ENCODE measurements around the gene CCL21.
"Not testable (repeated sequence)": the region's sequence is repeated elsewhere in the genome, so short reads cannot be mapped to it uniquely, and the experiment has no call there.

Gene CCL21

DNA sequence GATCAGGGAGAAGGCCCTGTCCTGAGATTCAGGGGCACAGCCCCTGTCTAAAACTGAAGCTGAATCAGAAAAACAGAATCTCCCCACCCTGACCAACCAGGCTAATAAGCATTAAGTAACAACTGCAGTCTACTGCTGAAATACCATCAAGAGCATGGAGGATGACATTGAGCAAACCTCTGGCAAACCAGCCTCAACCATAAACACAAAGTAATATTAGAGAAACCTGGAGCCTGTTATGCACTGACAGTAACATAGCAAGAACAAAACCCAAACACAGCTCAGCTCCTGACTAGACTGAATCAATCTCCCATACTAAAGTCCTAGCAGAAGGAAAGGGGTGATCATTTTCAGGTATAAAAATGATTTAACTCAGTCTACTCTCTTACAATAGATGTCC is 24.8 kb upstream of the CCL21 start:
- Histone ChIP-seq H3K27ac (ENCODE audit: insufficient read depth, low read length, poor library complexity, severe bottlenecking) (no peak overlapping the region), H3K4me1 (ENCODE audit: control insufficient read depth, insufficient read depth, low read length, poor library complexity, severe bottlenecking) (no peaks in the 10 kb centered on the region), H3K9me3 (ENCODE audit: control insufficient read depth, low read length) (no peaks in the 10 kb centered on the region), H3K4me3 (ENCODE audit: insufficient read depth, low read depth, low read length, poor library complexity, severe bottlenecking) (no peak overlapping the region), H3K36me3 (ENCODE audit: control insufficient read depth, insufficient read depth, low read length) (no peaks in the 10 kb centered on the region), H3K27me3 (replicated peaks; ENCODE audit: control insufficient read depth, insufficient read depth, low read length, poor library complexity, severe bottlenecking) (peaks cover 4% of the 10 kb centered on the region)
- no peak for DNase-seq

DNA sequence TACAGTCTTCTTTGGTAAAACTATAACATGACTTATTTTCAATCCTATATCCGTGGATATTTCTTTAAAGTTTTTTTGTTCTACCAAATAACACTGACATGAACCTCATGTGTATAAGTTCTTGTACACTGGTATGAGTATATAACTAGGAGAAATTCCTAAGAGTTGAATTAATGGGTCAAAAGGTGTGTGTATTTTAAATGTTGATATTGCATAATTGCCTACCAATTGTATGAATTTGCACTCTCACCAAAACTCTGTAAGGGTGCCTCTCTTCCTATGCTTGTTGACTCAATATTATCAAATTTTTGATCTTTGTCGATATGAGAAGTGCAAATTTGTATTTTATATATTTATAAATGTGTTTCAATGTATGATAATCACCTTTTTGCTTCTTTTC is 22.9 kb upstream of the CCL21 start:
- no peaks in the 10 kb centered on the region for H3K9me3 ChIP-seq (ENCODE audit: control insufficient read depth, low read length)
- H3K4me3 ChIP-seq (ENCODE audit: insufficient read depth, low read depth, low read length, poor library complexity, severe bottlenecking), result no peak overlapping the region
- peaks cover 4% of the 10 kb centered on the region for H3K27me3 ChIP-seq (replicated peaks; ENCODE audit: control insufficient read depth, insufficient read depth, low read length, poor library complexity, severe bottlenecking)
- H3K36me3 ChIP-seq (ENCODE audit: control insufficient read depth, insufficient read depth, low read length), result no peaks in the 10 kb centered on the region
- DNase-seq, result no peak
- H3K27ac ChIP-seq (ENCODE audit: insufficient read depth, low read length, poor library complexity, severe bottlenecking), result no peak overlapping the region
- H3K4me1 ChIP-seq (ENCODE audit: control insufficient read depth, insufficient read depth, low read length, poor library complexity, severe bottlenecking), result no peaks in the 10 kb centered on the region

DNA sequence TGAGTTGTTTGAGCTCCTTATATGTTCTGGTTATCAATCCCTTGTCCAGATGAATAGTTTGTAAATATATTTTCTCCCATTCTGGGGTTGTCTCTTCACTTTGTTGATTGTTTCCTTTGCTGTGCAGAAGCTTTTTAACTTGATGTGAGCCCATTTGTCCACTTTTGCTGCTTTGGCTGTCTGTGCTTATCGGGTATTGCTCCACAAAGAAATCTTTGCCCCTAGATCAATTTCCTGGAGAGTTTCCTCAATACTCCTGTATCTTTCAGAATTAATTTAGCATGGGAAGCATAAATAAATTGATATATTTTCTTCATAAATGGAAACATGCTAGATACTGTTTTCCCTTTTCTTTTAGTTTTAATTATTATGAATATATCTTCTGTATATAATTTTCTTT is 22.5 kb upstream of the CCL21 start:
- no peaks in the 10 kb centered on the region for H3K4me1 ChIP-seq (ENCODE audit: control insufficient read depth, insufficient read depth, low read length, poor library complexity, severe bottlenecking)
- DNase-seq, result no peak
- peaks cover 4% of the 10 kb centered on the region for H3K27me3 ChIP-seq (replicated peaks; ENCODE audit: control insufficient read depth, insufficient read depth, low read length, poor library complexity, severe bottlenecking)
- H3K27ac ChIP-seq (ENCODE audit: insufficient read depth, low read length, poor library complexity, severe bottlenecking), result no peak overlapping the region
- no peak overlapping the region for H3K4me3 ChIP-seq (ENCODE audit: insufficient read depth, low read depth, low read length, poor library complexity, severe bottlenecking)
- H3K36me3 ChIP-seq (ENCODE audit: control insufficient read depth, insufficient read depth, low read length), result no peaks in the 10 kb centered on the region
- no peaks in the 10 kb centered on the region for H3K9me3 ChIP-seq (ENCODE audit: control insufficient read depth, low read length)

DNA sequence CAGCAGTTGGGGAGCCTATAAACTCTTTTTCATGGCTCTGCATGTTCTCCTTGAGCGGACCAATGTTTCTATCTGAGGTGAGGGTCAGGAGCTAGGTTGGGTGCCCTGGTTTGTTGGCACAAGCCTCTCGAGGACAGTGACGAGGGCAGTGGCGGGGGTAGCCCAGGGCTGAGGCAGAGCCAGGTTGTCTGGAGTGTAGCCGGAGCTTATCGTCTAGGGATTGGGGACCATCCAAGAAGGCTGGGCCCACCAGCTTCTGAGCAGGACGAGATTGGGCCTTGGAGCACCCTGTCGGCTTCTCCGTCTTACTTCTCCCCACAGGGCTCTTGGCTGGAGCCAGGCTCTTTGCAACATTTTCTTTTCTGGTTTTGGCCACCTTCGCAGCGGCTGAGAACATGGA is 13.2 kb upstream of the CCL21 start:
- H3K4me3 ChIP-seq (ENCODE audit: insufficient read depth, low read depth, low read length, poor library complexity, severe bottlenecking), result no peak overlapping the region
- no peaks in the 10 kb centered on the region for H3K27me3 ChIP-seq (replicated peaks; ENCODE audit: control insufficient read depth, insufficient read depth, low read length, poor library complexity, severe bottlenecking)
- no peak overlapping the region for H3K27ac ChIP-seq (ENCODE audit: insufficient read depth, low read length, poor library complexity, severe bottlenecking)
- no peaks in the 10 kb centered on the region for H3K36me3 ChIP-seq (ENCODE audit: control insufficient read depth, insufficient read depth, low read length)
- H3K9me3 ChIP-seq (ENCODE audit: control insufficient read depth, low read length), result no peaks in the 10 kb centered on the region
- no peaks in the 10 kb centered on the region for H3K4me1 ChIP-seq (ENCODE audit: control insufficient read depth, insufficient read depth, low read length, poor library complexity, severe bottlenecking)
- no peak for DNase-seq

DNA sequence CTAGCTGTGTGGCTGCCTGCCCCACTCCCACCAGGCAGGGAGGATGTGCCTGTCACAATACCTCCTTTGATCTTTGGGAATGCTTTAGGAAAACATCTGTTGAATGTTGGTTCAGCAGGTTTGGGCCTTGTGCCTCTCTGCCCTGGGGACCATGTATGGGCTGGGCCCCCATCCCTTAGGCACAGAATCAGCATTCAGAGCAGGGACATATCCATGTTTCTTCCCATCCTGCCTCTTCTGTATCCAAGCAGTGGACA is 9.8 kb upstream of the CCL21 start:
- not testable (repeated sequence) for H3K27ac ChIP-seq (ENCODE audit: insufficient read depth, low read length, poor library complexity, severe bottlenecking); DNase-seq; H3K27me3 ChIP-seq (replicated peaks; ENCODE audit: control insufficient read depth, insufficient read depth, low read length, poor library complexity, severe bottlenecking); H3K4me3 ChIP-seq (ENCODE audit: insufficient read depth, low read depth, low read length, poor library complexity, severe bottlenecking); H3K4me1 ChIP-seq (ENCODE audit: control insufficient read depth, insufficient read depth, low read length, poor library complexity, severe bottlenecking); H3K9me3 ChIP-seq (ENCODE audit: control insufficient read depth, low read length); H3K36me3 ChIP-seq (ENCODE audit: control insufficient read depth, insufficient read depth, low read length)

GRCh38 chr9:34719021-34719768 is 9.3 kb upstream of the CCL21 start:
- DNase-seq, result no peak

DNA sequence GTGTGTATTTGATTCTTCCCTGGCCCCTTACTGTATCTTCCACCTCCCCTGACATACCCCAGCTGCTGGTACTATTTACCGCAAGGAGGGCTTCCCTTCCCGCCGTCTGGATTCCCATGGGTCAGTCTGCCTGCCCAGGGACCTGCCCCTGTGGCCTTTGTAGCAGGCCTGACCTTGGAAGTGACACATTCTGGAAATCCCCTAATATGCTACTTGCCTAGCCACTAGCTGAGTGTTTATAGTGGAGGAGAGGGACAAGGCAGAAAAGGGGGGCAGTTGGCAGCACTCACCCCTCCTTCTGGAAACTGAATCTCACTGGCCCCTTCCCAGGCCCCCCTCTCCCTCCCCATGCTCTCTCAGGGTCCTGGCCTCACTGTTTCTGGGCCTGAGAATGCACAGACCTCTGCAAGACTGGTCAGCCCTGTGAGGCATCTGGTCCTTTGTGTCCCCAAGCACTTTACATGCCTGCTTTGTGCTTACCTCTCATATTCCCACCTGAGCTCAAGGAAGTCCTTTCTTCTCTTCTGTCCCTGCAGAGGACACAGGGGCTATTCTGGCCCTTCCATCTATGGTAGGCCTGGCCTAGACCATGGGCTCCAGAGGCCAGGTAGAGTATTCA is 8.2 kb upstream of the CCL21 start:
- H3K9me3 ChIP-seq (ENCODE audit: control insufficient read depth, low read length), result no peaks in the 10 kb centered on the region
- H3K4me3 ChIP-seq (ENCODE audit: insufficient read depth, low read depth, low read length, poor library complexity, severe bottlenecking), result no peak overlapping the region
- no peaks in the 10 kb centered on the region for H3K36me3 ChIP-seq (ENCODE audit: control insufficient read depth, insufficient read depth, low read length)
- no peaks in the 10 kb centered on the region for H3K4me1 ChIP-seq (ENCODE audit: control insufficient read depth, insufficient read depth, low read length, poor library complexity, severe bottlenecking)
- H3K27ac ChIP-seq (ENCODE audit: insufficient read depth, low read length, poor library complexity, severe bottlenecking), result no peak overlapping the region
- no peak for DNase-seq
- H3K27me3 ChIP-seq (replicated peaks; ENCODE audit: control insufficient read depth, insufficient read depth, low read length, poor library complexity, severe bottlenecking), result peaks cover 2% of the 10 kb centered on the region

More at GRCh38 chr9:34719021-34719768, 9.3 kb upstream of the CCL21 start:
- Histone ChIP-seq H3K4me3 (ENCODE audit: insufficient read depth, low read depth, low read length, poor library complexity, severe bottlenecking) (no peak overlapping the region), H3K27ac (ENCODE audit: insufficient read depth, low read length, poor library complexity, severe bottlenecking) (no peak overlapping the region), H3K4me1 (ENCODE audit: control insufficient read depth, insufficient read depth, low read length, poor library complexity, severe bottlenecking) (no peaks in the 10 kb centered on the region), H3K27me3 (replicated peaks; ENCODE audit: control insufficient read depth, insufficient read depth, low read length, poor library complexity, severe bottlenecking) (peaks cover under 1% of the 10 kb centered on the region), H3K36me3 (ENCODE audit: control insufficient read depth, insufficient read depth, low read length) (no peaks in the 10 kb centered on the region), H3K9me3 (ENCODE audit: control insufficient read depth, low read length) (no peaks in the 10 kb centered on the region)

DNA sequence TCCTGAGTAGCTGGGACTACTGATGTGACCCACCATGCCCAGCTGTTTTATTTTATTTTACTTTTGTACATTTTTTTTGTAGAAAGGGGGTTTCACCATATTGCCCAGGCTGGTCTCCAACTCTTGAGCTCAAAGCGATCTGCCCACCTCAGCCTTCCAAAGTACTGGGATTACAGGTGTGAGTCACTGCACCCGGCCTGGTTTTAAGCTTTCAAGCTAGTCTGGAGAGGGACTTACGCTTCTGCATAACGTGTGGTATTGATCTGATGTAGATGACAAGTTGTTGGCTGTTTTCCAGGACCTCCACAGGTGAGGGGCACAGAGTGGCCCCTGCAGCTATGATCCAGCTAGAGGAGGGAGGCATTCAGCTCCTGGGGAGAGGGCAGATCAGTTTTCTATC is 6.8 kb upstream of the CCL21 start:
- DNase-seq, result no peak
- Histone ChIP-seq H3K27ac (ENCODE audit: insufficient read depth, low read length, poor library complexity, severe bottlenecking) (no peak overlapping the region), H3K4me1 (ENCODE audit: control insufficient read depth, insufficient read depth, low read length, poor library complexity, severe bottlenecking) (no peaks in the 10 kb centered on the region), H3K27me3 (replicated peaks; ENCODE audit: control insufficient read depth, insufficient read depth, low read length, poor library complexity, severe bottlenecking) (peaks cover 2% of the 10 kb centered on the region), H3K36me3 (ENCODE audit: control insufficient read depth, insufficient read depth, low read length) (no peaks in the 10 kb centered on the region), H3K9me3 (ENCODE audit: control insufficient read depth, low read length) (no peaks in the 10 kb centered on the region), H3K4me3 (ENCODE audit: insufficient read depth, low read depth, low read length, poor library complexity, severe bottlenecking) (no peak overlapping the region)

- H3K27ac ChIP-seq (ENCODE audit: insufficient read depth, low read length, poor library complexity, severe bottlenecking), result no peak overlapping the region
- DNase-seq, result no peak
Measured at GRCh38 chr9:34715639-34716215, 5.8 kb upstream of the CCL21 start.

DNA sequence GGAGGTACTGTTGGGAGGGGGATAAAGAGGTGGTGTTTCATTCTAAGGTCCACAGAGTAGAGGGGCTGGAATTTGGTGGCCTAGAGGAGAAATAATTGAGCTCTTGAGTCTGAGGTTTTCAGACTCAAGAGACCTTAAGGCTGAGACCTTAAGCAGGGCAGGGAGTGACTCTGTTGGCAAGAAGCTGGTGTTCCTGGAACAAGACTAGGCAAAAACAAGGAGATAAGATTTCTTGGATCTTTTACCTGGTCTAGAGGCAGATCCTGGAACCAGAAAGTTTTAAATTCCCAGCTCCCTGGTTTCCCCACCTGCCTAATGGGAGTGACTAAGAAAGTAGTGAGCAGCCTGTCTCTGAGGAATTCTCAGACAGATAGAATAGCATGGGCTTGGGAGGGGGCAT is 4.1 kb upstream of the CCL21 start:
- H3K4me3 ChIP-seq (ENCODE audit: insufficient read depth, low read depth, low read length, poor library complexity, severe bottlenecking), result no peak overlapping the region
- DNase-seq, result no peak
- no peaks in the 10 kb centered on the region for H3K4me1 ChIP-seq (ENCODE audit: control insufficient read depth, insufficient read depth, low read length, poor library complexity, severe bottlenecking)
- H3K9me3 ChIP-seq (ENCODE audit: control insufficient read depth, low read length), result no peaks in the 10 kb centered on the region
- H3K27me3 ChIP-seq (replicated peaks; ENCODE audit: control insufficient read depth, insufficient read depth, low read length, poor library complexity, severe bottlenecking), result peaks cover 2% of the 10 kb centered on the region
- H3K36me3 ChIP-seq (ENCODE audit: control insufficient read depth, insufficient read depth, low read length), result no peaks in the 10 kb centered on the region
- no peak overlapping the region for H3K27ac ChIP-seq (ENCODE audit: insufficient read depth, low read length, poor library complexity, severe bottlenecking)

More at GRCh38 chr9:34715639-34716215, 5.8 kb upstream of the CCL21 start:
- Histone ChIP-seq H3K4me3 (ENCODE audit: insufficient read depth, low read depth, low read length, poor library complexity, severe bottlenecking) (no peak overlapping the region), H3K27me3 (replicated peaks; ENCODE audit: control insufficient read depth, insufficient read depth, low read length, poor library complexity, severe bottlenecking) (peaks cover 2% of the 10 kb centered on the region), H3K4me1 (ENCODE audit: control insufficient read depth, insufficient read depth, low read length, poor library complexity, severe bottlenecking) (no peaks in the 10 kb centered on the region), H3K36me3 (ENCODE audit: control insufficient read depth, insufficient read depth, low read length) (no peaks in the 10 kb centered on the region), H3K9me3 (ENCODE audit: control insufficient read depth, low read length) (no peaks in the 10 kb centered on the region)
